Measurements from ENCODE around the gene CHRNE.

DNA sequence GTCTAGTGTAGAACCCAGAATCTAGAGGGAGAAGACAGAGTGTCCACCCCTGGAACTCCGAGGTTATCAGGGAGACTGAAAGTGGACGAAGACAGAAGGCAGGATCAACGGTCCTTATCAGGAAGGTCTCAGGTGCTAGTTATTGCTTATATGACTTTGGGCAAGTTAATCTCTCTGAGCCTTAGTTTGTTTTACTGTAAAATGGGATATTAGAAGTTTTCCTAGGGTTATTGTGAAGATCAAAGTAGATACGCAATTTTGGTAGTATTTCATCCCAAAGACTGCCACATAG, 38.4 kb upstream of the CHRNE start:
- TF ChIP-seq, protein P1, sequence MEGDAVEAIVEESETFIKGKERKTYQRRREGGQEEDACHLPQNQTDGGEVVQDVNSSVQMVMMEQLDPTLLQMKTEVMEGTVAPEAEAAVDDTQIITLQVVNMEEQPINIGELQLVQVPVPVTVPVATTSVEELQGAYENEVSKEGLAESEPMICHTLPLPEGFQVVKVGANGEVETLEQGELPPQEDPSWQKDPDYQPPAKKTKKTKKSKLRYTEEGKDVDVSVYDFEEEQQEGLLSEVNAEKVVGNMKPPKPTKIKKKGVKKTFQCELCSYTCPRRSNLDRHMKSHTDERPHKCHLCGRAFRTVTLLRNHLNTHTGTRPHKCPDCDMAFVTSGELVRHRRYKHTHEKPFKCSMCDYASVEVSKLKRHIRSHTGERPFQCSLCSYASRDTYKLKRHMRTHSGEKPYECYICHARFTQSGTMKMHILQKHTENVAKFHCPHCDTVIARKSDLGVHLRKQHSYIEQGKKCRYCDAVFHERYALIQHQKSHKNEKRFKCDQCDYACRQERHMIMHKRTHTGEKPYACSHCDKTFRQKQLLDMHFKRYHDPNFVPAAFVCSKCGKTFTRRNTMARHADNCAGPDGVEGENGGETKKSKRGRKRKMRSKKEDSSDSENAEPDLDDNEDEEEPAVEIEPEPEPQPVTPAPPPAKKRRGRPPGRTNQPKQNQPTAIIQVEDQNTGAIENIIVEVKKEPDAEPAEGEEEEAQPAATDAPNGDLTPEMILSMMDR (conservative IDR thresholded peaks at IDR 0.05; ENCODE audit: low read depth in 2 of 2) = no peak
- TF ChIP-seq POLR2AphosphoS5 (IDR thresholded peaks at IDR 0.05; ENCODE audit: low read depth) (no peak), EZH2 (IDR thresholded peaks at IDR 0.05; ENCODE audit: low read depth, unreplicated experiment) (no peak), EZH2phosphoT487 (IDR thresholded peaks at IDR 0.05; ENCODE audit: unreplicated experiment) (no peak), CREB1 (CRISPR knock-in tag; IDR thresholded peaks at IDR 0.05; ENCODE audit: low read depth) (no peak), JUNB (IDR thresholded peaks at IDR 0.05; ENCODE audit: unreplicated experiment) (no peak), NANOG (IDR thresholded peaks at IDR 0.05; ENCODE audit: borderline replicate concordance) (no peak)
- TF ChIP-seq, protein P2, sequence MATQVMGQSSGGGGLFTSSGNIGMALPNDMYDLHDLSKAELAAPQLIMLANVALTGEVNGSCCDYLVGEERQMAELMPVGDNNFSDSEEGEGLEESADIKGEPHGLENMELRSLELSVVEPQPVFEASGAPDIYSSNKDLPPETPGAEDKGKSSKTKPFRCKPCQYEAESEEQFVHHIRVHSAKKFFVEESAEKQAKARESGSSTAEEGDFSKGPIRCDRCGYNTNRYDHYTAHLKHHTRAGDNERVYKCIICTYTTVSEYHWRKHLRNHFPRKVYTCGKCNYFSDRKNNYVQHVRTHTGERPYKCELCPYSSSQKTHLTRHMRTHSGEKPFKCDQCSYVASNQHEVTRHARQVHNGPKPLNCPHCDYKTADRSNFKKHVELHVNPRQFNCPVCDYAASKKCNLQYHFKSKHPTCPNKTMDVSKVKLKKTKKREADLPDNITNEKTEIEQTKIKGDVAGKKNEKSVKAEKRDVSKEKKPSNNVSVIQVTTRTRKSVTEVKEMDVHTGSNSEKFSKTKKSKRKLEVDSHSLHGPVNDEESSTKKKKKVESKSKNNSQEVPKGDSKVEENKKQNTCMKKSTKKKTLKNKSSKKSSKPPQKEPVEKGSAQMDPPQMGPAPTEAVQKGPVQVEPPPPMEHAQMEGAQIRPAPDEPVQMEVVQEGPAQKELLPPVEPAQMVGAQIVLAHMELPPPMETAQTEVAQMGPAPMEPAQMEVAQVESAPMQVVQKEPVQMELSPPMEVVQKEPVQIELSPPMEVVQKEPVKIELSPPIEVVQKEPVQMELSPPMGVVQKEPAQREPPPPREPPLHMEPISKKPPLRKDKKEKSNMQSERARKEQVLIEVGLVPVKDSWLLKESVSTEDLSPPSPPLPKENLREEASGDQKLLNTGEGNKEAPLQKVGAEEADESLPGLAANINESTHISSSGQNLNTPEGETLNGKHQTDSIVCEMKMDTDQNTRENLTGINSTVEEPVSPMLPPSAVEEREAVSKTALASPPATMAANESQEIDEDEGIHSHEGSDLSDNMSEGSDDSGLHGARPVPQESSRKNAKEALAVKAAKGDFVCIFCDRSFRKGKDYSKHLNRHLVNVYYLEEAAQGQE (IDR thresholded peaks at IDR 0.05; ENCODE audit: unreplicated experiment) = no peak
- TF ChIP-seq, protein P3, sequence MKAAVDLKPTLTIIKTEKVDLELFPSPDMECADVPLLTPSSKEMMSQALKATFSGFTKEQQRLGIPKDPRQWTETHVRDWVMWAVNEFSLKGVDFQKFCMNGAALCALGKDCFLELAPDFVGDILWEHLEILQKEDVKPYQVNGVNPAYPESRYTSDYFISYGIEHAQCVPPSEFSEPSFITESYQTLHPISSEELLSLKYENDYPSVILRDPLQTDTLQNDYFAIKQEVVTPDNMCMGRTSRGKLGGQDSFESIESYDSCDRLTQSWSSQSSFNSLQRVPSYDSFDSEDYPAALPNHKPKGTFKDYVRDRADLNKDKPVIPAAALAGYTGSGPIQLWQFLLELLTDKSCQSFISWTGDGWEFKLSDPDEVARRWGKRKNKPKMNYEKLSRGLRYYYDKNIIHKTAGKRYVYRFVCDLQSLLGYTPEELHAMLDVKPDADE (IDR thresholded peaks at IDR 0.05) = no peak
